Hepatocyte (in vitro differentiated cells): ENCODE data around the gene SPACA4. TPM values are rescaled to one million over a fixed set of nuclear protein-coding genes. Genes with fewer than 3 reads are reported as not detected.

Source experiments
- DNase-seq: peaks from one replicate; pipeline ENCODE4 v3.0.0-alpha.2; 2016; ENCODE audit warnings: low spot score
- H2AFZ ChIP-seq: fragments of 200-600 bp; sonication (generic); 2 replicates; pipeline ENCODE4 v1.6.0; 2016; ENCODE audit warnings: antibody characterized with exemption, mild to moderate bottlenecking
- H3K27ac ChIP-seq: fragments of 200-600 bp; sonication (generic); 2 replicates; pipeline ENCODE4 v1.5.1; 2016; ENCODE audit warnings: mild to moderate bottlenecking
- H3K27me3 ChIP-seq: fragments of 200-600 bp; sonication (generic); 2 replicates; pipeline ENCODE4 v1.6.1; 2016
- H3K36me3 ChIP-seq: fragments of 200-600 bp; sonication (generic); replicated peaks from 2 replicates; pipeline ENCODE4 v1.5.1; 2016; ENCODE audit warnings: low read depth; ENCODE audit not compliant: insufficient read depth
- H3K4me1 ChIP-seq: fragments of 200-600 bp; sonication (generic); 2 replicates; pipeline ENCODE4 v1.5.1; 2016; ENCODE audit warnings: mild to moderate bottlenecking, moderate library complexity; ENCODE audit not compliant: insufficient read depth
- H3K4me2 ChIP-seq: fragments of 200-600 bp; sonication (generic); 2 replicates; pipeline ENCODE4 v1.6.0; 2016
- H3K4me3 ChIP-seq: fragments of 200-600 bp; sonication (generic); 2 replicates; pipeline ENCODE4 v1.5.1; 2016; ENCODE audit warnings: mild to moderate bottlenecking
- H3K79me2 ChIP-seq: fragments of 200-600 bp; sonication (generic); 2 replicates; pipeline ENCODE4 v1.6.0; 2017; ENCODE audit warnings: mild to moderate bottlenecking
- H3K9me2 ChIP-seq: fragments of 200-600 bp; sonication (generic); replicated peaks from 2 replicates; pipeline ENCODE4 v1.6.0; 2017; ENCODE audit warnings: mild to moderate bottlenecking; ENCODE audit not compliant: insufficient read depth
- H3K9me3 ChIP-seq: fragments of 200-600 bp; sonication (generic); 2 replicates; pipeline ENCODE4 v1.5.1; 2016; ENCODE audit warnings: low read depth, mild to moderate bottlenecking
- H4K20me1 ChIP-seq: fragments of 200-600 bp; sonication (generic); 2 replicates; pipeline ENCODE4 v1.6.0; 2016; ENCODE audit warnings: mild to moderate bottlenecking; ENCODE audit not compliant: insufficient read depth, poor library complexity, severe bottlenecking
- EZH2 ChIP-seq: fragments of 200-600 bp; sonication (generic); IDR thresholded peaks from 2 replicates; pipeline ENCODE4 v1.6.1; 2016; ENCODE audit warnings: antibody characterized with exemption, mild to moderate bottlenecking, borderline replicate concordance
- EZH2phosphoT487 ChIP-seq: fragments of 200-600 bp; sonication (generic); IDR thresholded peaks from one replicate; pipeline ENCODE4 v1.6.1; 2018; ENCODE audit warnings: antibody characterized with exemption, mild to moderate bottlenecking, low read depth, moderate library complexity; ENCODE audit not compliant: unreplicated experiment, severe bottlenecking
- WGBS: methylation state at CpG from one replicate; pipeline ENCODE4 v1.1.6; 2016; ENCODE audit warnings: low lambda C conversion rate; ENCODE audit errors: missing lambda C conversion rate; 5-methylcytosine and 5-hydroxymethylcytosine counted together
- polyA plus RNA-seq: library from polyadenylated mRNA; unstranded; fragments of >200 nt; fragmentation: Nextera tagmentation; extraction: Ambion mirVana; gene quantifications from 2 replicates; pipeline ENCODE4 v1.2.1, GENCODE V29; 2016
- total RNA-seq: library from RNA; depleted of rRNA; stranded (reverse); fragments of >200 nt; gene quantifications from 2 replicates; pipeline ENCODE4 v1.2.3, GENCODE V29; 2014
- TF ChIP-seq, protein P1 (sequence below): fragments of 200-600 bp; sonication (generic); IDR thresholded peaks from 2 replicates; pipeline ENCODE4 v1.5.1; 2016; ENCODE audit warnings: antibody characterized with exemption, mild to moderate bottlenecking; ENCODE audit not compliant: poor library complexity

Gene SPACA4
- total and polyA plus RNA-seq, 2 experiments from 2014 or later = 0.30 TPM; not detected in 1

GRCh38 chr19:48642862-48643261 lies 36.3 kb downstream of the SPACA4 start:
- H3K9me3 ChIP-seq = no peaks in the 10 kb centered on the region
- TF ChIP-seq EZH2phosphoT487 (no peak), EZH2 (no peak)
- TF ChIP-seq, protein P1, sequence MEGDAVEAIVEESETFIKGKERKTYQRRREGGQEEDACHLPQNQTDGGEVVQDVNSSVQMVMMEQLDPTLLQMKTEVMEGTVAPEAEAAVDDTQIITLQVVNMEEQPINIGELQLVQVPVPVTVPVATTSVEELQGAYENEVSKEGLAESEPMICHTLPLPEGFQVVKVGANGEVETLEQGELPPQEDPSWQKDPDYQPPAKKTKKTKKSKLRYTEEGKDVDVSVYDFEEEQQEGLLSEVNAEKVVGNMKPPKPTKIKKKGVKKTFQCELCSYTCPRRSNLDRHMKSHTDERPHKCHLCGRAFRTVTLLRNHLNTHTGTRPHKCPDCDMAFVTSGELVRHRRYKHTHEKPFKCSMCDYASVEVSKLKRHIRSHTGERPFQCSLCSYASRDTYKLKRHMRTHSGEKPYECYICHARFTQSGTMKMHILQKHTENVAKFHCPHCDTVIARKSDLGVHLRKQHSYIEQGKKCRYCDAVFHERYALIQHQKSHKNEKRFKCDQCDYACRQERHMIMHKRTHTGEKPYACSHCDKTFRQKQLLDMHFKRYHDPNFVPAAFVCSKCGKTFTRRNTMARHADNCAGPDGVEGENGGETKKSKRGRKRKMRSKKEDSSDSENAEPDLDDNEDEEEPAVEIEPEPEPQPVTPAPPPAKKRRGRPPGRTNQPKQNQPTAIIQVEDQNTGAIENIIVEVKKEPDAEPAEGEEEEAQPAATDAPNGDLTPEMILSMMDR = no peak
- H3K27ac ChIP-seq = no peak overlapping the region
- no peaks in the 10 kb centered on the region for H3K27me3 ChIP-seq
- no peak for DNase-seq
- 96% methylated on average over 5 of the region's 5 CpGs for WGBS
- no peaks in the 10 kb centered on the region for H3K79me2 ChIP-seq
- H2AFZ ChIP-seq = no peak overlapping the region
- no peaks in the 10 kb centered on the region for H4K20me1 ChIP-seq
- peaks cover 11% of the 10 kb centered on the region for H3K4me1 ChIP-seq
- H3K4me3 ChIP-seq = no peak overlapping the region
- no peak overlapping the region for H3K4me2 ChIP-seq
- no peaks in the 10 kb centered on the region for H3K9me2 ChIP-seq
- no peaks in the 10 kb centered on the region for H3K36me3 ChIP-seq

GRCh38 chr19:48644355-48644754 lies 37.8 kb downstream of the SPACA4 start:
- H3K27ac ChIP-seq = no peak overlapping the region
- H3K4me1 ChIP-seq = peaks cover 11% of the 10 kb centered on the region
- no peak for DNase-seq
- TF ChIP-seq EZH2 (no peak), EZH2phosphoT487 (no peak)
- TF ChIP-seq, protein P1 = no peak
- no peaks in the 10 kb centered on the region for H3K36me3 ChIP-seq
- no peaks in the 10 kb centered on the region for H3K27me3 ChIP-seq
- H3K79me2 ChIP-seq = no peaks in the 10 kb centered on the region
- 70% methylated on average over 4 of the region's 4 CpGs for WGBS
- peak overlapping the region; percentile 99 for H3K4me2 ChIP-seq
- no peaks in the 10 kb centered on the region for H3K9me3 ChIP-seq
- no peak overlapping the region for H2AFZ ChIP-seq
- no peaks in the 10 kb centered on the region for H4K20me1 ChIP-seq
- H3K9me2 ChIP-seq = no peaks in the 10 kb centered on the region
- H3K4me3 ChIP-seq = no peak overlapping the region

GRCh38 chr19:48644839-48645619 lies 38.5 kb downstream of the SPACA4 start:
- Histone ChIP-seq H3K9me3 (no peaks in the 10 kb centered on the region), H3K27me3 (no peaks in the 10 kb centered on the region), H4K20me1 (no peaks in the 10 kb centered on the region), H3K9me2 (no peaks in the 10 kb centered on the region), H3K36me3 (no peaks in the 10 kb centered on the region), H3K27ac (peak overlapping the region; percentile 91), H3K4me2 (peak overlapping the region; percentile 99), H3K79me2 (no peaks in the 10 kb centered on the region), H2AFZ (peak overlapping the region; percentile 97), H3K4me3 (peak overlapping the region; percentile 57), H3K4me1 (peaks cover 11% of the 10 kb centered on the region)
- TF ChIP-seq EZH2 = no peak
- 3% methylated on average over 20 of the region's 25 CpGs for WGBS
- peak; percentile 85 for DNase-seq

DNA sequence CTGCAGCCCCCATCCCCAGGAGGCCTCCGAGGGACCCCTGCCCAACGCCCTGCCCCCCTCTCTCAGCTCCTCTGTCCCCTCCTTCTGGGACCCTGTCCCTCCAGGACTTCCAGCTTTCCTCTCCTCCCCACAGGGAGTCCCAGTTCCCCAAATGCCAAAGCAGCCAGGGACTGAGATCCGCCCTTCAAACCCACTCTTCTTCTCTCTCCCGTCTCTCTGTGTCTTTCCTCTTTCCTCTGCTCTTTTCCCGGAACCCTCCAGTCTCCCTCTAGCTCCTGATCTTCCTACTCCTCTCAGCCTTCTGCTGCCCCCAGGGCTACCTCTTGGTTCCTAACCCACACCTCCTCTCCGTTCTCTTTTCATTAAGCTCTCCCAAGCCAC lies 39.1 kb downstream of the SPACA4 start:
- DNase-seq = no peak
- Histone ChIP-seq H3K4me2 (peak overlapping the region; percentile 99), H2AFZ (peak overlapping the region; percentile 97), H3K4me3 (peak overlapping the region; percentile 57), H3K9me3 (no peaks in the 10 kb centered on the region), H3K36me3 (no peaks in the 10 kb centered on the region), H3K27me3 (no peaks in the 10 kb centered on the region), H3K79me2 (no peaks in the 10 kb centered on the region), H3K4me1 (peaks cover 11% of the 10 kb centered on the region), H4K20me1 (no peaks in the 10 kb centered on the region), H3K27ac (peak overlapping the region; percentile 91), H3K9me2 (no peaks in the 10 kb centered on the region)
- TF ChIP-seq, protein P1 = no peak
- TF ChIP-seq EZH2phosphoT487 (no peak), EZH2 (no peak)
- WGBS = 0% methylated on average over 3 of the region's 6 CpGs
